Right ventricle myocardium inferior (tissue), 1 donor: ENCODE results near the gene ACKR3. TPM values are rescaled to one million over a fixed set of nuclear protein-coding genes. Genes with fewer than 3 reads are reported as not detected.
A peak's percentile ranks its signal among the peaks of the same experiment; 100 is the strongest.

Experiments used
- ATAC-seq: fragments of 200-7000 bp; cut with Tn5 transposase; one replicate; pipeline ENCODE4 v1.9.1; 2020; ENCODE audit warnings: mild to moderate bottlenecking, moderate library complexity
- DNase-seq: peaks from one replicate; pipeline ENCODE4 v3.0.0; 2021; ENCODE audit errors: missing footprints
- intact Hi-C: fragments of 100-400 bp; cut with DNase I; formaldehyde crosslinking; loops from one replicate; pipeline ENCODE4 v1.11.0; 2022
- total RNA-seq: library from RNA; stranded (reverse); fragmentation: NEBNext Ultra II Directional; extraction: Animal tissue kit (Norgen Biotek cat#: 25700); gene quantifications from one replicate; pipeline ENCODE4 v1.2.1, GENCODE V29; 2021
- donor health status: DM: no; HTN: yes; CAD: no; lungs with severe emphysema.

The ACKR3 gene
- total RNA-seq, 1 donor from 2014 or later, result 30.5 TPM

DNA sequence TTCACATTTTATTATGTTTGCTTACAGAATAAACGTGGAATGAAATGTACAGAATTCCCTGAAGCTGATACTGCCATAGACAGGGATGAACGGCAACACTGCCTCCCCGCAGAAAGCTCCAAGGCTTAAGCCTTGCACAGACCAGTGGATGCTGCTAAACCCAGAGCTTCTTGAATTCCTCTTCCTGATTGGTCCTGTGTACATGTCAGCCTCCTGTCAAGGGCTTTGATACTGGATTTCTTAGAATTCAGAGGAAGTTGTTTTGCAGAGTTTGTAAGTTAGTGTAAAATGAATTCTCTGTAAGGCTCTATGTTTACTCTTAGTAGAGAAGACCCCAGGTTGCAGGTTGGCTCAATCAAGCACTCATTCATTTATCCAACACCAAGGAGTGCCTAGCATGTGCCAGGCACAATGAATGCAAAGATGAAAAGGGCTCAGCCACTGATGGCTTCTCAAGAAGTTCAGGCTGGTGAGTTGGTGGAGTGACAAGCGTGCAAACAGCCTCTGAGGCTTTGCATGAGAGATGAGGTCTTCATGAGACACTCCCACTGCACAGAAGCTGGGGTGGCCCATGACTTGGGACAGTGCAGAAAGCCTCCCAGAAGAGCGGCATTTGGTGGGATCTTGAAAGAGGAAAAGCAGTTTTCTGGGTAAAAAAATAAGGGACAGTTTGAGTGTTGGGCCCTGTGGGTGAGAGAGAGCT lies 50.4 kb downstream of the ACKR3 start:
- intact Hi-C loops, result no loop called here
- no peak for ATAC-seq

DNA sequence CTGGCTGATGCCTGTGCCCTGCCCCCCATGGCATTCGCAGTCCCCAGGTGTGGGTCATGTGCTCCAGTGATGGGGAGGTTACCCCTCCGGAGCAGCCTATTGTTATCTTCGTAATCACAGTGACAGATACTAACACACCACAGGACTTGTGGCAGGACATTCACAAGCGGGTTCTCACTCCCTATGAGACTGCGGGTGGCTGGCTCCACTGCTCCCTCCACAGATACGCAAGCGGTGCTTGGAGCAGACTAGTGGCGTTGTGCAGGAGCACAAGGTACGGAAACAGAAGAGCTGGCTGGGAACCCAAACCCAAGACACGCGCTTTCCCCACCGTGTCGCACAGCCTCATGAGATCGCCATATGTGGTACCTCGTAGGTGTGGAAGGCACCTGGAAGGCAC lies 52.2 kb downstream of the ACKR3 start:
- DNase-seq (no peak), ATAC-seq (no peak)
- intact Hi-C loops, result no loop called here

More for the DNA sequence above, 50.4 kb downstream of the ACKR3 start:
- no peak for DNase-seq

DNA sequence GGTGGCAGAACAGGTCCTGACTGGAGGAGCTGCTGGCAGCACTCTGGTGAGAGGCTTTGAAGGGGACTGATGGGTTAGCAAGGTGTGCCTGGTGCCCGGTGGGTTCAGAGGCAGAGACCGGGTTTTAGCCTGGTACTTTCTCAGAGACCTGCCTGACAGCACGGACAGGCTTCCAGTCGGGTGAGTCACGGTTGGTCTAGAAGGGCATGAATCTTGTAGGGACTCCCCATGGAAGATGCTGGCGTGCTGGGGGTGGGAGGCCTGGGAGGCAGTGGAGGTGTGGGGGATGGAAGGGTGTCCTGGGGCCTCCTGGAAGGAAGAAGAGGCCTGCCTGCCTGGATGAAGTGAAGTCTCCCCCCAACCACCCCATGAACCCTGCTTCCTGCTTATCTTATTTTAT lies 52.6 kb downstream of the ACKR3 start:
- DNase-seq (no peak), ATAC-seq (no peak)
- intact Hi-C loops, result no loop called here

DNA sequence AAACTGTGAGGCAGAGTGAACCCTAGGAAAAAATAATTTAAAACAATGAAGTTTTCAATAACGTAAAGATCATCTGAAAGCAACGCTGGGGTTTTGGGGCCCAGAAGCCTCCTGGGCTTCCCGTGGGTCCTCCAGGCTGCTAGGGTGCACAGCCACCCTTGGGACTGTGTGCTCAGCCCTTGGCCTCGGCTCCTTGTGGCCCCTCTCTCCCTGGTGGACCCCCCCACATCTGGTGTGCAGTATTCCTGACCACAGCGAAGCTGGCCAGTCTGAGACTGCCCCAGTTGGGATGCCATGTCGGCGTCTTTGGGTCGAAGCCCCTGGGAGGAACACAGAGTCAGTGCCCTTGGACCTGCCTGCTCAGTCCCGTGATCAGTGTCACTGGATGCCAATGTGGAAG lies 53.0 kb downstream of the ACKR3 start:
- intact Hi-C loops, result no loop called here
- no peak for DNase-seq
- no peak for ATAC-seq

DNA sequence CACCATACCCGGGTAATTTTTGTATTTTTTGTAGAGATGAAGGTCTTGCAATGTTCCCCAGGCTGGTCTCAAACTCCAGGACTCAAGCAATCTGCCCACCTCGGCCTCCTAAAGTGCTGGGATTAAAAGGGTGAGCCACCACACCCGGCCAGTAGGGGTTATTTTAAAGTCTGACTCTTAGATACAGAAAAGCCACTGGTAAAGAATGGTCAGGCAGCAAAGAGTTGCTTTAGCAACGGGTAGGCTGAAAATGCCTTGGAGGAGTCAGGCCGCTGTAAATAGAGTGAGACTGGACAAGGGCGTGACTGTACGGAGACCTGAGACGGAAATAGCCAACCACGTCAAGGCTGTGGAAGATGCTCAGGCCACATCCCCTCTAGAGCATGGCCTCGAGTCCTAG lies 54.2 kb downstream of the ACKR3 start:
- ATAC-seq (no peak), DNase-seq (no peak)
- intact Hi-C loops, result no loop called here

- intact Hi-C loops, result no loop called here
- ATAC-seq, result no peak
- no peak for DNase-seq
Observed at GRCh38 chr2:236625156-236625690, 55.6 kb downstream of the ACKR3 start.

GRCh38 chr2:236626391-236627150 lies 56.9 kb downstream of the ACKR3 start:
- no peak for DNase-seq
- intact Hi-C loops, result no loop called here
- peak; percentile 27 for ATAC-seq

- DNase-seq (no peak), ATAC-seq (no peak)
- intact Hi-C loops, result no loop called here
Observed at GRCh38 chr2:236627193-236627592, 57.6 kb downstream of the ACKR3 start.

DNA sequence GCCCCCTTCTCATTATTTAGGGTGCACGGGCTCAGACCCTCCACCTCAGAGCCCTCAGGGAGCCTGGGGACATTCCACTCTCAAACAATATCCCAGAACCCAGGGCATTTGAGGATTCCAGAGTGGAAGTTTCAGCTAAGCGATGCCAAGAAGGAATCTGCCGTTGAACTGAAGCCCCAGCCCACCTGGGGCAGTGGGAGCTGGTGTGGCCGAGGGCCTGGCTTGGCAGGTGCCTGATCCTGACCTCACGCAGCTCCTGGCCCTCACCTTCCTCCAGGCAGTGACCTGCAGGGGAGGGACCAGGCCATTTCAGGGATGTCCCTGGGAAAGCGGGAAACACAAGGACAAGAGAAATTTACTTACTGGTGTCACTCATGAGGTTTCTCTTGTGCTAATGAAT lies 58.2 kb downstream of the ACKR3 start:
- ATAC-seq, result no peak
- DNase-seq, result no peak
- intact Hi-C loops, result no loop called here

DNA sequence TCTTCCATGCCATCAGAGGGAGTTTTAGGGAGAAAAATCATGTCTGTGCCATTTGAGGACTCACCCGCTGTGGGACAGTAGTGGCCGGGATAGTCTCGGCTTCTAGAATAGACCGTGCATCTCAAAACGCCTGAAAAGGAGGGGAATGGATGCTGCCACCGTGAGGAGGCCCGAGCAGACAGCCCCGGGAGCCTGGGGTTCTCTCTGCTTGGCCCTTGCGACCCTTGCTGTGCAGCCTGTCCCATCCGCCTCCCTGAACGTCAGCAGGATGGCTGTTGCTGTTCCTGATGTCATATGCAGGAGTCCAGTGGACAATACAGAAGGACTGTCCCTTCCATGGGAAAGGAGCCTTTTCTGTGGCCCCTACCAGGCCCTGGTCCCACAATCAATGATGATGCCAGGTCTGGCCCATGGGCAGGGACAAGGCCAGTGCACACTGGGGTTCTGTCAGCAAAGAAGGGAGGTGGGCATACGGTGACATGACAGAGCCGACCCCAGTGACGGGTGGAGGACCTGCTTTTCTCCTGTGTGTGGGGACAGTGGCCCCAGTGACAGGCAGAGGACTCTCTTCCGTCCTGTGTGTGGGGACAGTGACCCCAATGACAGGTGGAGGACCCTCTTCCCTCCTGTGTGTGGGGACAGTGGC lies 58.8 kb downstream of the ACKR3 start:
- no peak for DNase-seq
- intact Hi-C loops, result no loop called here

DNA sequence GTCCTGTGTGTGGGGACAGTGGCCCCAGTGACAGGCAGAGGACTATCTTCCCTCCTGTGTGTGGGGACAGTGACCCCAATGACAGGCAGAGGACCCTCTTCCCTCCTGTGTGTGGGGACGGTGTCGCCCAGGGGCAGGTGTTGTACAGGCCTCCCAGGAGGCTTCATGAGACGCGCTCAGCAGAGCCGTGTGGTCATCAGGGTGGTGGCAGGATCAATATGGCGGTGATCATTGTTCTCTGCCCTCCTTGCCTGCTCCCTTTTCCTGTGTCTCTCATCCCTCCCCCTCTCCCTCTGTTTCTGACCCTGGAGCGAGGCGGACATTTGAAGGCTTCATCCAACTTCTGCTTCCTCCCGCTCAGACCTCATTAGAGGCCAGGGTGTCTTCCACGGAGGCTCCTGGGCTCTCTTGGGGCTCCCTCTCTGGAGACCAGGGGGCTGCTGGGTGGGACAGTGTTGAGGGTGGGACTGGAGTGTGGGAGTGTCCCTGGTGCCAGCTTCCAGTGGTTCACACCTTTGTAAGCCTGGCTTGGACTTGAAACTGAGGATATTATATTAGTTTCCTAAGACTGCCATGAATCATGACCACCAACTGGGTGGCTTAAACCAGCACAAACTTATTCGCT lies 59.5 kb downstream of the ACKR3 start:
- intact Hi-C loops, result no loop called here
- ATAC-seq, result no peak
- DNase-seq, result no peak

More for the DNA sequence above, 58.8 kb downstream of the ACKR3 start:
- no peak for ATAC-seq

DNA sequence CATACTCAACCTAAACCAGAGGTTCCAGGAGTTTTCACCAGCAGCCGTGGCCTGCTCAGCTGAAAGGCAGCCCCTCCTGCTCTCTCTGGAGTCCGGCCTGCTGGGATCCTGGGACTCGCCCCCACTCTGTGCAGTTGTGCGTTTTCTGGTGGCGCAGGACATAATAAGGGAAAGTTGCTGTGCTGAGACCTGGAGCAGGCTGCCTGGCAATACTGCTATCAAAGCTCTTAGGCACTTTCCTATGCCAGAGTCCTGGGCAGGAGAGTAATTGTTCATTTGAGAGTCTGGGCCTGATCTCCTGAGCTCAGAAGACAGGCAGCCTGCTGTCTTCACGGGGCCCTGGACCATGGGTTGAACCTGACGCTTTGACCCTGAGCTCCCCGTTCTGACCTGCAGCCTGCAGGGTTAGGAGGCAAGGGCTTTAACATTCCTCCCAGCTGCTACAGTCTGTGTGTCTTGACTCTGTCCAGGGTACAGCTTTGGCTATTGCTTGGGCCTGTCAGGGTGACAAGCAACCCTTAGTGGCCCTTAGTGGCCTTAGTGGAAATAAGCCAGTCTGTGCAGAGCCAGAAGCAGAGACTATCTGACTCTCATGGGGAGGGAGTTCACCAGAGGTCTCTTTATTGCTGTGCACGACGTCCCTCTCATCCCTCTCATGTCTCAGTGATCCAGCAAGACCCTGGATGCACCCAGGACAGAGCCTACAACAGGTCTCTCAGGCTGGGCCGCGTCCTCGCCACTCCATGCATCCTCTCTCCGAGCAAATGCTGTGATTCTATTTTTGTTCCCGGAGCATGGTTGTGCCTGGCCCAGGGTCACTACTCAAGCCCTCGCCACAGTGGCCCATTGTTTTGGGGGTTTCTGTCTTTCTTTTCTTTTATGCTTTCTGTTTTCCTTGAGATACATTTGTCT lies 60.6 kb downstream of the ACKR3 start:
- intact Hi-C loops, result loop anchor here (1.0 to 2.0 kb wide), 2 partner anchors 61 to 102 kb away; partner anchors contain the start of gene ACKR3

GRCh38 chr2:236631281-236631855 lies 61.7 kb downstream of the ACKR3 start:
- no peak for DNase-seq
- peak; percentile 29 for ATAC-seq
- intact Hi-C loops, result loop anchor here (2.0 kb wide), 1 partner anchor 63 kb away; the partner anchor contains the start of gene ACKR3

More for the DNA sequence above, 60.6 kb downstream of the ACKR3 start:
- DNase-seq, result no peak
- ATAC-seq, result peak; percentile 67

GRCh38 chr2:236631856-236632291 lies 62.2 kb downstream of the ACKR3 start:
- DNase-seq (no peak), ATAC-seq (no peak)
- intact Hi-C loops, result loop anchor here (2.0 kb wide), 1 partner anchor 63 kb away; the partner anchor contains the start of gene ACKR3
